Measurements from ENCODE around the gene CCDC197.

GRCh38 chr14:93953263-93953662, 43.8 kb upstream of the CCDC197 start:
- TF ChIP-seq CTCF (IDR thresholded peaks at IDR 0.05) (no peak), POLR2A (IDR thresholded peaks at IDR 0.05) (no peak)

Data from body of pancreas (tissue), 4 donors.